ENCODE data around the gene CNKSR2. TPM values are rescaled to one million over a fixed set of nuclear protein-coding genes. Genes with fewer than 3 reads are reported as not detected.

CNKSR2 gene
- total and polyA plus RNA-seq, 5 donors from 2014 or later = 6.6 to 14.7 (median 7.7) TPM

DNA sequence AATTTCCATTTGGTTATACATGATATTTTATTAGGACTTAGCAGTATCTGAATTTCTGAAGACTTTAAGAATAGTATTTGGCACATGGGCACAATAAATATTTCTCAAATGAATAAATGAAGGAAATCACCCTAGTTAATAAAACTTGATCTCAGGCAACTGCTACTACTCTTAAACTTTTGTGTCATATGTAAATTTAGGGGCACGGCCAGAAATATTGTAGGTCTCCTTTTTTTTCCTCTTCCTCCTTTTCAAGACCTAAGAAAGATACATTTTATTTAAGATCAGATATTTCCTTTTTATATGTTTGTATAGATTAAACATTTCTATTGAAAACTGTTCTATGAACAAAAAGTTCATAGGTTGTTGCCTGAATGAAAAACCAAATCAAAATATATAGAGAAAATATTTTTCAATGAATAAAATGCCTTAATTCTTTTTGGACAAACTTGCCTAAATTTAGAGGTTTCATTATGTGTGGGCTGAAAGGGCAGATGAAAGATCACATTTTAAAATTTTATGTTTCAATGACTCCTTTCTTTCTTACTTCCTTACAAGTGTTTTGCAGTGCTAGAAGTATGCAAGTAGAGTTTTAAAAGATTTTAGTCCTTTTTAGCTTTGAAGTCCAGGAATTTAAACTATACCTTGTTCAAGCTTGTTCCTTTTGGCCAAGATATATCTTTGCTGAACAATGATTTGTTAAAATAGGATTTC is 26.3 kb downstream of the CNKSR2 start:
- no peak overlapping the region for H3K4me3 Mint-ChIP-seq

DNA sequence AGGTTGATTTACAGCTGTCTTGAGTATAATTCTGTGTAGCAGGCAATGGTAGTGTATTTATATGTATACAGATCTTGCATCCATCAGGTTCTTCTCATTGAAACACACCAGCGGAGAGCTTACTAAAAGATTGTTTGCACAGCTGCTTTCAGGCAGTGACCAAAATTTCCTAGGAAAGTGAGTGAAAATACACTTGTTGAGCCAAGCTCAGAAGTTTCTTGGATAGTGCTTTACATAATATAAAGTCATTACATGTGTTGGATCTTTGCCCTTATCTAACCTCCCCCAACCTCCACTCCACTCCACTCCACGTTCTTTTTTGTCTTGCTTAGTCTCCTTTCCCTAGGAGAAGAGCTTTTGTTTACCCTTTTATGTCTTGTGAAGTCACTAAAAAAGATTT is 34.1 kb downstream of the CNKSR2 start:
- peaks cover 6% of the 10 kb centered on the region for H3K36me3 Mint-ChIP-seq
- H3K9me3 Mint-ChIP-seq = peaks cover 0 to 4% (median 0%) of the 10 kb centered on the region in 7 donors
- H3K4me3 Mint-ChIP-seq = no peak overlapping the region
- H3K27ac Mint-ChIP-seq = no peak overlapping the region
- DNase-seq = no peak
- H3K4me3 ChIP-seq (ENCODE audit: low read depth, low read length) = no peak overlapping the region
- no peaks in the 10 kb centered on the region for H3K4me1 ChIP-seq (ENCODE audit: control insufficient read depth, insufficient read depth, low read length, poor library complexity, severe bottlenecking)
- H3K9me3 ChIP-seq (ENCODE audit: control insufficient read depth in 2 of 2, low read length in 2 of 2) = no peaks in the 10 kb centered on the region
- ATAC-seq (ENCODE audit: low read depth in 2 of 2) = no peak
- peaks cover 0 to 21% (median 10%) of the 10 kb centered on the region in 4 donors for H3K4me1 Mint-ChIP-seq
- H3K36me3 ChIP-seq (ENCODE audit: control insufficient read depth, insufficient read depth, low read length) = peaks cover 2% of the 10 kb centered on the region
- H3K27ac ChIP-seq (ENCODE audit: insufficient read depth, low read length, poor library complexity, severe bottlenecking) = no peak overlapping the region
- H3K27me3 ChIP-seq (ENCODE audit: control insufficient read depth, insufficient read depth, low read length) = no peaks in the 10 kb centered on the region
- no peaks in the 10 kb centered on the region for H3K27me3 Mint-ChIP-seq

More for the DNA sequence above, 26.3 kb downstream of the CNKSR2 start:
- H3K36me3 ChIP-seq (ENCODE audit: control insufficient read depth, insufficient read depth, low read length) = no peaks in the 10 kb centered on the region
- Mint-ChIP-seq H3K4me1 (peaks cover 0 to 36% (median 18%) of the 10 kb centered on the region in 4 donors), H3K9me3 (no peaks in the 10 kb centered on the region), H3K27me3 (no peaks in the 10 kb centered on the region), H3K27ac (no peak overlapping the region), H3K36me3 (no peaks in the 10 kb centered on the region)
- H3K9me3 ChIP-seq (ENCODE audit: control insufficient read depth in 2 of 2, low read length in 2 of 2) = no peaks in the 10 kb centered on the region
- no peaks in the 10 kb centered on the region for H3K4me1 ChIP-seq (ENCODE audit: control insufficient read depth, insufficient read depth, low read length, poor library complexity, severe bottlenecking)
- no peak overlapping the region for H3K4me3 ChIP-seq (ENCODE audit: low read depth, low read length)
- H3K27me3 ChIP-seq (ENCODE audit: control insufficient read depth, insufficient read depth, low read length) = no peaks in the 10 kb centered on the region
- no peak for ATAC-seq (ENCODE audit: low read depth in 2 of 2)
- no peak for DNase-seq
- H3K27ac ChIP-seq (ENCODE audit: insufficient read depth, low read length, poor library complexity, severe bottlenecking) = no peak overlapping the region

DNA sequence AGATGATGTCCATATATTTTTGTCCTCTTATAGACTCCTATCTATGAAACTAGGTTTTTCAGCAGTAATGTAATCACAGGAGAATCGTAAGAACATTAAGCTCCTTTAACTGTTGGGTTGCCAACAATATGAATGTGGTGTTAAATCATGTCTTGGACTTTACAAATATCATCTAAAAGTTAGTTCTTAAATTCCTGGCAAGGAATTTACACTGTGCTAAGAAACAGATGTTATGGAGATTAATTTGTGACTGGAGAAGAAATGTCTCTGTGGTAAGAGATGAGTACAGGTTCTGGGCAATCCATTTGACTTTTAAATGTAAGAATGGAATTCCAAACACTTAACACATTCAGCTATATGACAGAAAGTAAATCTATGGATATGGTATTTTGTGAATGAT is 34.6 kb downstream of the CNKSR2 start:
- Mint-ChIP-seq H3K4me3 (no peak overlapping the region), H3K27me3 (no peaks in the 10 kb centered on the region)

DNA sequence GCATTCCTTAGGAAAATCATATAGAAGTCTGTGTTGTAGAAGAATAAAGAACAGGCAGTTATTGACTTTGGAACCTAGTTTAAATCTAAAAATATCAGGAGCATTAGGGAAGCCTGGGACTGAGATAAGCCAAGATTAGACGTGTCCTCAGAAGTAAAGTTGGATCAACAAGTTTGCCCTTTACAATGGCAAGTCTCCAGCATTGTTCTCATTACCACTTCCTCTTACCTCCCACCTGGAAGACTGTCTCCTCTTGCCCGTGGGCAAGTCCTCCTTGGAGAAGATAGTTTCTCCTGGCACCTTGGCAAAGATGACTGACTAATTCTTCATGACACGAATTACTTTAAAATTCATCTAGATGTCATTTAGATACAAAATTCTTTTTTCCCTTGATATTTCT is 37.8 kb downstream of the CNKSR2 start:
- no peaks in the 10 kb centered on the region for H3K9me3 ChIP-seq (ENCODE audit: control insufficient read depth in 2 of 2, low read length in 2 of 2)
- no peak overlapping the region for H3K4me3 Mint-ChIP-seq
- peaks cover 9% of the 10 kb centered on the region for H3K36me3 Mint-ChIP-seq
- no peak overlapping the region for H3K4me3 ChIP-seq (ENCODE audit: low read depth, low read length)
- H3K27me3 ChIP-seq (ENCODE audit: control insufficient read depth, insufficient read depth, low read length) = no peaks in the 10 kb centered on the region
- DNase-seq (no peak), ATAC-seq (ENCODE audit: low read depth in 2 of 2) (no peak)
- H3K27ac Mint-ChIP-seq = peak overlapping the region in 1 of 3 donors; percentile 23
- no peak overlapping the region for H3K27ac ChIP-seq (ENCODE audit: insufficient read depth, low read length, poor library complexity, severe bottlenecking)
- H3K4me1 Mint-ChIP-seq = peaks cover 0 to 22% (median 9%) of the 10 kb centered on the region in 4 donors
- H3K4me1 ChIP-seq (ENCODE audit: control insufficient read depth, insufficient read depth, low read length, poor library complexity, severe bottlenecking) = no peaks in the 10 kb centered on the region
- peaks cover 0 to 12% (median 5%) of the 10 kb centered on the region in 7 donors for H3K9me3 Mint-ChIP-seq
- H3K36me3 ChIP-seq (ENCODE audit: control insufficient read depth, insufficient read depth, low read length) = peaks cover 2% of the 10 kb centered on the region
- no peaks in the 10 kb centered on the region for H3K27me3 Mint-ChIP-seq

More for the DNA sequence above, 34.6 kb downstream of the CNKSR2 start:
- peaks cover 2% of the 10 kb centered on the region for H3K36me3 ChIP-seq (ENCODE audit: control insufficient read depth, insufficient read depth, low read length)
- peaks cover 0 to 20% (median 10%) of the 10 kb centered on the region in 4 donors for H3K4me1 Mint-ChIP-seq
- no peak overlapping the region for H3K27ac ChIP-seq (ENCODE audit: insufficient read depth, low read length, poor library complexity, severe bottlenecking)
- no peaks in the 10 kb centered on the region for H3K4me1 ChIP-seq (ENCODE audit: control insufficient read depth, insufficient read depth, low read length, poor library complexity, severe bottlenecking)
- H3K9me3 ChIP-seq (ENCODE audit: control insufficient read depth in 2 of 2, low read length in 2 of 2) = no peaks in the 10 kb centered on the region
- peaks cover 0 to 4% (median 2%) of the 10 kb centered on the region in 7 donors for H3K9me3 Mint-ChIP-seq
- DNase-seq (no peak), ATAC-seq (ENCODE audit: low read depth in 2 of 2) (no peak)
- H3K4me3 ChIP-seq (ENCODE audit: low read depth, low read length) = no peak overlapping the region
- no peak overlapping the region for H3K27ac Mint-ChIP-seq
- peaks cover 9% of the 10 kb centered on the region for H3K36me3 Mint-ChIP-seq
- no peaks in the 10 kb centered on the region for H3K27me3 ChIP-seq (ENCODE audit: control insufficient read depth, insufficient read depth, low read length)

DNA sequence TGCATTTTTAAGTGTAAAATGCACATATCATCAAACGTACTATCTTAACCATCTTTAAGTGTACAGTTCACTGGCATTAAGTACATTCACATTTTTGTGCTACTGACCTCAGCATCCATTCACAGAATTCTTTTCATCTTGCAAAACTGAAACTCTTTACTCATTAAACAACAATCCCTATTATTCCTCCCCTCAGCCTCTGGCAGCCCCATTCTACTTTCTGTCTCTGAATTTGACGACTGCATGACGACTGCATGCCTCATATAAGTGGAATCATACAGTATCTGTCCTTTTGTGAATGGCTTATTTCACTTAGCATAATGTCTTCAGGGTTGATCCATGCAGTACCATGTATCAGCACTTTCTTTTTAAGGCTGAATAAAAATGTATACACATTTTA is 38.7 kb downstream of the CNKSR2 start:
- Histone ChIP-seq H3K36me3 (ENCODE audit: control insufficient read depth, insufficient read depth, low read length) (peaks cover 2% of the 10 kb centered on the region), H3K9me3 (ENCODE audit: control insufficient read depth in 2 of 2, low read length in 2 of 2) (peaks cover 0 to 5% of the 10 kb centered on the region in 2 experiments), H3K27ac (ENCODE audit: insufficient read depth, low read length, poor library complexity, severe bottlenecking) (no peak overlapping the region), H3K4me1 (ENCODE audit: control insufficient read depth, insufficient read depth, low read length, poor library complexity, severe bottlenecking) (no peaks in the 10 kb centered on the region), H3K4me3 (ENCODE audit: low read depth, low read length) (no peak overlapping the region), H3K27me3 (ENCODE audit: control insufficient read depth, insufficient read depth, low read length) (no peaks in the 10 kb centered on the region)
- ATAC-seq (ENCODE audit: low read depth in 2 of 2) (no peak), DNase-seq (no peak)
- H3K9me3 Mint-ChIP-seq = peaks cover 0 to 18% (median 5%) of the 10 kb centered on the region in 7 donors
- no peak overlapping the region for H3K4me3 Mint-ChIP-seq
- no peaks in the 10 kb centered on the region for H3K27me3 Mint-ChIP-seq
- H3K4me1 Mint-ChIP-seq = peaks cover 0 to 17% (median 10%) of the 10 kb centered on the region in 4 donors
- H3K36me3 Mint-ChIP-seq = peaks cover 13% of the 10 kb centered on the region
- H3K27ac Mint-ChIP-seq = no peak overlapping the region

DNA sequence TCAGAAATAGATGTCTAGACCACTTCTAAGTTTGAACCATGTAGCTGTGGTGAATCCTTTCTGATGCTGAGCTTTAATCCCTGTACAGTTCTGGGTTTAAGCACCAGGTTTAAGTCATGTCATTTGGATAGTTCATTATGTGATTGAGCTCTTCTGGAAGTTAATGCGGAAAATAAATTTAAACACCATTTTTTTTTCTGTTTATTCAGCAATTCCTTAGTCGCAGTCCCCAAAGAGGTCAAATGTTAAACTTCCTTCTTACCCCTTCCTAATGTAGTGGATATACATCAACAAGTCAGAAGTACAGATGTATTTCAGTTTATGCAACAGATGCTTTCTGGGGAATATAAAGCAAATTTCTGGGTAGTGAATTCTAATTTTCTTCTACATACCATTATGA is 52.9 kb downstream of the CNKSR2 start:
- no peak overlapping the region for H3K4me3 ChIP-seq (ENCODE audit: low read depth, low read length)
- Mint-ChIP-seq H3K9me3 (peaks cover 0 to 4% (median 0%) of the 10 kb centered on the region in 7 donors), H3K36me3 (peaks cover 9% of the 10 kb centered on the region), H3K27me3 (no peaks in the 10 kb centered on the region), H3K4me3 (no peak overlapping the region), H3K27ac (no peak overlapping the region), H3K4me1 (peaks cover 9 to 24% (median 15%) of the 10 kb centered on the region in 4 donors)
- no peaks in the 10 kb centered on the region for H3K4me1 ChIP-seq (ENCODE audit: control insufficient read depth, insufficient read depth, low read length, poor library complexity, severe bottlenecking)
- peaks cover 5% of the 10 kb centered on the region for H3K36me3 ChIP-seq (ENCODE audit: control insufficient read depth, insufficient read depth, low read length)
- no peak overlapping the region for H3K27ac ChIP-seq (ENCODE audit: insufficient read depth, low read length, poor library complexity, severe bottlenecking)
- DNase-seq = no peak
- ATAC-seq (ENCODE audit: low read depth in 2 of 2) = no peak
- no peaks in the 10 kb centered on the region for H3K27me3 ChIP-seq (ENCODE audit: control insufficient read depth, insufficient read depth, low read length)
- H3K9me3 ChIP-seq (ENCODE audit: control insufficient read depth in 2 of 2, low read length in 2 of 2) = no peaks in the 10 kb centered on the region

DNA sequence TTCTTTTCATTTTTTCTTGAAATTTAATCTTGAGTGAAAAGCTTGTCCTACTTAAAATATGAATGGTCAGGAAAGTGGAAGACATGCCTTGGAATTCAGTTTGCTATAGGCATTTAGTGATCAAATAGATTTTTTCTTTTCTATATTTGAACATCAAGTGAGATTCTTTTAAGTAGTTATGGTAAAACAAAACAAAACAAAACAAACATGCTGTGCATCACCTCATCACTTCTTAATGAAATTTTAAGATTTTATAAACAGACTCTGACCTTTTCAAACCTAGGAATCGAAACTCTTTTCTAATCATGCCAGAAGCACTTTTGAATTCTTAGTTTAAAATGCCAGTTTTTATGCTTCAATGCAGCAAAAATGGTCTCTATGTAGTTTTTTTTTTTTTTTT is 62.8 kb downstream of the CNKSR2 start:
- DNase-seq (no peak), ATAC-seq (ENCODE audit: low read depth in 2 of 2) (no peak)
- Mint-ChIP-seq H3K9me3 (peaks cover 0 to 2% (median 0%) of the 10 kb centered on the region in 7 donors), H3K27me3 (no peaks in the 10 kb centered on the region), H3K36me3 (no peaks in the 10 kb centered on the region), H3K4me1 (peaks cover 10 to 42% (median 28%) of the 10 kb centered on the region in 4 donors), H3K27ac (peak overlapping the region; percentile 2 to 69 (median 18)), H3K4me3 (no peak overlapping the region)
- no peak overlapping the region for H3K4me3 ChIP-seq (ENCODE audit: low read depth, low read length)
- no peaks in the 10 kb centered on the region for H3K27me3 ChIP-seq (ENCODE audit: control insufficient read depth, insufficient read depth, low read length)
- H3K27ac ChIP-seq (ENCODE audit: insufficient read depth, low read length, poor library complexity, severe bottlenecking) = no peak overlapping the region
- peaks cover 5% of the 10 kb centered on the region for H3K4me1 ChIP-seq (ENCODE audit: control insufficient read depth, insufficient read depth, low read length, poor library complexity, severe bottlenecking)
- H3K9me3 ChIP-seq (ENCODE audit: control insufficient read depth in 2 of 2, low read length in 2 of 2) = no peaks in the 10 kb centered on the region
- H3K36me3 ChIP-seq (ENCODE audit: control insufficient read depth, insufficient read depth, low read length) = peaks cover 7% of the 10 kb centered on the region

DNA sequence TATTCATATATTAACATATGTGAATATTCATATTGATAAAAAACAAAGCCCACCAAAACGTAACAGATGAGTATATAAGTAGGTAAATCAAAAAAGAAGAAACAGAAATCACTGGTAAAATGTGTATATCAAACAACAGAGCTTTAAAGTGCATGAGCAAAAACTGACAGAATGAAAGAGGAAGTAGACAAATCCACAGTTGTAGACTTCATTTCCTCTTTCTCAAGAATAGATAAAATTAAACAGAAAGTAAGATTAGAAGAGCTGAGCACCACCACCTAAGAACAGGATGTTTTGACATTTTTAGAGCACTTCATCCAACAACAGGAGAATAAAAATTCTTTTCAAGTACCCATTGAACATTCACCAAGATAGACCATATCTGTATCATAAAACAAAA is 64.6 kb downstream of the CNKSR2 start:
- ATAC-seq (ENCODE audit: low read depth in 2 of 2) = peak; percentile 92 to 95
- Histone ChIP-seq H3K4me1 (ENCODE audit: control insufficient read depth, insufficient read depth, low read length, poor library complexity, severe bottlenecking) (peaks cover 5% of the 10 kb centered on the region), H3K9me3 (ENCODE audit: control insufficient read depth in 2 of 2, low read length in 2 of 2) (no peaks in the 10 kb centered on the region), H3K36me3 (ENCODE audit: control insufficient read depth, insufficient read depth, low read length) (no peaks in the 10 kb centered on the region), H3K27me3 (ENCODE audit: control insufficient read depth, insufficient read depth, low read length) (no peaks in the 10 kb centered on the region), H3K27ac (ENCODE audit: insufficient read depth, low read length, poor library complexity, severe bottlenecking) (peak overlapping the region; percentile 78), H3K4me3 (ENCODE audit: low read depth, low read length) (peak overlapping the region; percentile 71)
- H3K4me1 Mint-ChIP-seq = peaks cover 10 to 48% (median 28%) of the 10 kb centered on the region in 4 donors
- H3K4me3 Mint-ChIP-seq = peak overlapping the region; percentile 76 to 79 (median 76)
- peaks cover 0 to 2% (median 0%) of the 10 kb centered on the region in 7 donors for H3K9me3 Mint-ChIP-seq
- peak in 2 of 3 donors; percentile 48 to 73 for DNase-seq
- H3K27me3 Mint-ChIP-seq = no peaks in the 10 kb centered on the region
- no peaks in the 10 kb centered on the region for H3K36me3 Mint-ChIP-seq
- H3K27ac Mint-ChIP-seq = peak overlapping the region; percentile 21 to 99 (median 91)
